Right ventricle myocardium inferior (tissue), 1 donor: ENCODE measurements around the gene NHERF2. TPM values are rescaled to one million over a fixed set of nuclear protein-coding genes. Genes with fewer than 3 reads are reported as not detected.

ENCODE experiments used
- ATAC-seq: fragments of 200-7000 bp; cut with Tn5 transposase; one replicate; pipeline ENCODE4 v1.9.1; 2020; ENCODE audit warnings: mild to moderate bottlenecking, moderate library complexity
- DNase-seq: peaks from one replicate; pipeline ENCODE4 v3.0.0; 2021; ENCODE audit errors: missing footprints
- intact Hi-C: fragments of 100-400 bp; cut with DNase I; formaldehyde crosslinking; loops from one replicate; pipeline ENCODE4 v1.11.0; 2022
- total RNA-seq: library from RNA; stranded (reverse); fragmentation: NEBNext Ultra II Directional; extraction: Animal tissue kit (Norgen Biotek cat#: 25700); gene quantifications from one replicate; pipeline ENCODE4 v1.2.1, GENCODE V29; 2021
- donor health status: DM: no; HTN: yes; CAD: no; lungs with severe emphysema.

Gene NHERF2
- total RNA-seq, 1 donor from 2014 or later: 292 TPM

DNA sequence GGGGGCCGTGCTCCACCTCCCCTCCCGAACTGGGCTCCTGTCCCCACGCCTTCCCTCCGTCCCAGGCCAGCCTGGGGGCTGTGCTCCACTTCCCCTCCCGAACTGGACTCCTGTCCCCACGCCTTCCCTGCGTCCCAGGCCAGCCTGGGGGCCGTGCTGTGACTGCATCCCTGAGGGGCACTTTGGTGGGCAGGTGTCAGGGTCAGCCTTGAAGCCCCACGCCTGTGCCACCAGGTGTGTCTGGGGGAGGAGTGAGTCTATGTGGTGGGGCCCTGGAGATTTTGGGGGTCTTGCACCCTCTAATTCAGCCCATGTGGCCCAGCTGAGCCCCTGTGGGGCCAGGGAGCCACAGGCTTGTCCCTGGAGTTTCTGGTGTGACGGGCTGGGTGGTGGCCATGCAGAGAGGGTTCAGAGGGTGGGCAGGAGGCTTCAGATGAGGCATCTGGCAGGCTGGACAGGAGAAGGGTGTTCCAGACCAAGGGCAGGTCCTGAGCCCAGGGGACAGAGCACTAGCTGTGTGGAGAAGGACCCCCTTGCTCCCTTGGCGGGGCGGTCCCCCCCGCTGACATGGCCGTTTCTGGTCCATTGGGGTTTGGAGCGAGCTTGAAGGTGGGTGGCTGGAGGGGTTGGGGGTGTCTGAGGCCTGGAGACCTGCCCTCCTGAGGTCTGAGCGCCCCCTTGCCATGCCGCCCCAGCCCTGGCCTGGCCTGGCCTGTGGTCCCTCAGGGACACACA is 8.2 kb downstream of the NHERF2 start:
- intact Hi-C loops: no loop called here
- ATAC-seq (no peak), DNase-seq (no peak)

DNA sequence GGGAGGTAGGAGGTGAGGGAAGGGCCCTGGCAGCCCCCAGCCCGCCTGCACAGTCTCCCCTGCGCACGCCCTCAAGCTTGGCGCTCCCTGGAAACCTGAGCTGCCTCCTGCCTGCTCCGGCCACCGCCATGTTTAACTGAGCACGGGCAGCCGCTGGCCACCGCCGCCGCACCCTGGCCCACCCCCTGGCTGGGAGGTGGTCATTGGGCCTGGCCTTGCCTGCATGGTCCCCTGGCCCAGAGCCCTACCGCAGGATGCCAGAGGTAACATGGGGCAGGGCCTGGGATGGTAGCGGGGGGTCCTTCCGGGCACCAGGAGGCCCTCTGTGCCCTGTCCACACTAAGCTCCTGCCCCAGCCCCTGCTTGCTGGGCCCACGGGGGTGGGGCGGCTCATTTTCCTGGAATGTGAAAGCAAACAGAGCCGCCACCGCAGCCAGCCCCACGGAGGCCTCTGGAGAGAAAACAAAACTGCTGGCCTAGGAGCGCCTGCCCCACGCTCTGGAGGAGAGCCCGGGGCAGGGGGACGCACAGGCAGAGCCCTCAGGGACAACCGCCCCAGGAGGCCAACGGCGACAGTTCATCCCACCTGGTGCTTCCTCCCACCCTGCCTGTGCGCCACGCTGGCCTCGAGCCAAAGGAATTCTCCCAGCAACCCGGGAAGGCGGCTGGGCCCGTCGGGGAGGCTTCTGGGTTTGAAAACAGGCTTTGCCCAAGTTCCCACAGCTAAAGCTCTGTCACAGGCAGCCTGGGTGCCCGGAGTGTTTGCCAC is 8.9 kb downstream of the NHERF2 start:
- DNase-seq (peak; percentile 84), ATAC-seq (peak; percentile 9)
- intact Hi-C loops: no loop called here

DNA sequence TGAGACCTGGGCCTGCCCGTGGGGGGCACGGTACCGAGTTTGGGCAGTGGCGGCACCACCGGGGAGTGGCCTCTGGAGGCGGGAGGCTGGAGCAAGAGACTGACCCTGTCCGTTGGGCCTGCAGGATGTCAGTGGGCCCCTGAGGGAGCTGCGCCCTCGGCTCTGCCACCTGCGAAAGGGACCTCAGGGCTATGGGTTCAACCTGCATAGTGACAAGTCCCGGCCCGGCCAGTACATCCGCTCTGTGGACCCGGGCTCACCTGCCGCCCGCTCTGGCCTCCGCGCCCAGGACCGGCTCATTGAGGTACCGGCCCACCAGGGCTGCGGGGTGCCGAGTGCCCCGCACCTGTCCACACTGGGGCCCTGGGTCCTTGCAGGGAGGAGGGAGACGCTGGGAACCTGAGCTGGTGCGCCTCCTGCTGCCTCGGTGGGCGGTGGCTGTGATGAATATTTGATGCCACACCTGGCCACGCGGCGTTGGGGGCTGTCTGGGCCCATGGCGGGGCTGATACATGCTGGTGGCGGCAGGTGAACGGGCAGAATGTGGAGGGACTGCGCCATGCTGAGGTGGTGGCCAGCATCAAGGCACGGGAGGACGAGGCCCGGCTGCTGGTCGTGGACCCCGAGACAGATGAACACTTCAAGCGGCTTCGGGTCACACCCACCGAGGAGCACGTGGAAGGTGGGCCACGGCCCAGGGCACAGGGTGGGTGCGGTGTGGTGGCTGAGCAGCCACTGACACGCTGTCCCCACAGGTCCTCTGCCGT is 9.7 kb downstream of the NHERF2 start:
- DNase-seq: no peak
- ATAC-seq: no peak
- intact Hi-C loops: no loop called here

DNA sequence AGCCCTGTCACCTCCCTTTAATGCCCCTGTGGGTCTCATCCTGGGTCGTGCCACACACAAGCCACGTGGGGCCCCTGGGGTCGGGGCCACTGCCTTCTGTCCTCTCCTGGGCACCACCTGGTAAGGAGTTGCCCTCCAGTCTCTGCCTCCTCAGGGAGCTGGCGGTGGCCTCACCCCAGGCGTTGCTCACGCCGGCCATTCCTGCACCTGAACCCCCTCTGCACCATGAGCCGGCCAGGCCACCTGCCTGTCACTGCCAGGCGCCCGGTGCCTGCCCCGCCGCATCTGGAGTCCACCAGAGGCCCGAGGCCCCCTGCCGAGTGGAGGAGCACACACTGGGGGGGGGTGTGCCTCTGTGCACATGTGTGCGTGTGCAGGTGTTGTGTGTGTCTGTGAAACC is 10.4 kb downstream of the NHERF2 start:
- intact Hi-C loops: no loop called here
- no peak for ATAC-seq
- no peak for DNase-seq

DNA sequence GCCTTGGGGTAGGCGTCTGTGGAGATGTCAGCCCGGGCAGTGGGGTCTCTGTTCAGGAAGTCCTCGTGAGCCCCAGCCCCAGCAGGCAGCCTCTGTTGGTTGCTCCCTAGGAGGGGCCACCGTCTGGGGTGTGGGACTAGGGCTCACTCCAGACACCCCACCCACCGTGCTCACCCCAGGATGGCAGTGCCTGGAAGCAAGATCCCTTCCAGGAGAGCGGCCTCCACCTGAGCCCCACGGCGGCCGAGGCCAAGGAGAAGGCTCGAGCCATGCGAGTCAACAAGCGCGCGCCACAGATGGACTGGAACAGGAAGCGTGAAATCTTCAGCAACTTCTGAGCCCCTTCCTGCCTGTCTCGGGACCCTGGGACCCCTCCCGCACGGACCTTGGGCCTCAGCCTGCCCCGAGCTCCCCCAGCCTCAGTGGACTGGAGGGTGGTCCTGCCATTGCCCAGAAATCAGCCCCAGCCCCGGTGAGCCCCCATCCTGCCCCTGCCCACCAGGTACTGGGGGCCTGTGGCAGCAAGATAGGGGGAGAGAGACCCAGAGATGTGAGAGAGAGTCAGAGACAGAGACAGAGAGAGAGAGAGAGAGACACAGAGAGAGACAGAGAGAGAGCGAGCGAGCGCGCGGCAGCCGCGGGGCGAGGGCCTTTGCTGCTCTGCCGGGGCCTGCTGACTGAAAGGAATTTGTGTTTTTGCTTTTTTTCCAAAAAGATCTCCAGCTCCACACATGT is 11.1 kb downstream of the NHERF2 start:
- DNase-seq (no peak), ATAC-seq (no peak)
- intact Hi-C loops: no loop called here

DNA sequence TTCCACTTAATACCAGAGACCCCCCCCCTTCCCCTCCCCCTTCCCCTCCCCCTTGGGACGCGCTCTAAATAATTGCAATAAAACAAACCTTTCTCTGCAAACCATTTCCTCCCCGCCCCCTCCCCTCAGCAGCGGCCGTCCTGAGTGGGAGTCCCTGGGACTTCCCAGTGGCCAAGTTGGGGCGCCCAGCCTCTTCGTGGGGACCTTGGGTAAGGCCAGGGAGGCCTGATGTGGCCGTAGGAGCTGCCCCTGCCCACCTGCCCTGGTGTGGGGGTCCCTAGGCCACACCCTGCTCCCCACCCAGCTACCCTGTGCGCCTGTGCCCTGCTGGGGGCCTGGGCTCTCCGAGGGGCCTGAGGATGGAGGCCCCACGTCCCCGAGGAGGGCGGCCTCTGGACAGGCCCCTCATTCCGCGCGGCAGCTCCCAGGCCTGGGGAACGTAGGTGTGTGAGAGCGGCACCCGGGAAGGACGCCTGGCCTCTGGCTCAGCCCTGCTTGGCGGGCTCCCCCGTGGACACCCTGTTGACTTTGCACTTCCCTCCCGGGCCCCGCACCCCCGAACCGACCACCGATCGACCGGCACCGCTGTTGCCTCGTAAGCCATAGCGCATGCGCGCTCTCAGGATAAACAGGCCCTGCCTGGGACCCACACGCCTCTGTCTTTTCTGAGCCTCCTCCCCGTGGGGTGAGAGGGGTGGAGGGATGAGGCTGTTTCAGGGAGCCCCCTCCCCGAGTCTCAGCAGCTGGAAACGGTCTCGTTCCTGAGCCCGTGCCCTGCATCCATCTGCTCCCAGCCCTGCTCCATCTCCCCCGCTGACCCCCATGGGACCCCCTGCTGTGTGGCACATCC is 11.9 kb downstream of the NHERF2 start:
- intact Hi-C loops: no loop called here
- ATAC-seq (peak; percentile 27), DNase-seq (peak; percentile 81)

DNA sequence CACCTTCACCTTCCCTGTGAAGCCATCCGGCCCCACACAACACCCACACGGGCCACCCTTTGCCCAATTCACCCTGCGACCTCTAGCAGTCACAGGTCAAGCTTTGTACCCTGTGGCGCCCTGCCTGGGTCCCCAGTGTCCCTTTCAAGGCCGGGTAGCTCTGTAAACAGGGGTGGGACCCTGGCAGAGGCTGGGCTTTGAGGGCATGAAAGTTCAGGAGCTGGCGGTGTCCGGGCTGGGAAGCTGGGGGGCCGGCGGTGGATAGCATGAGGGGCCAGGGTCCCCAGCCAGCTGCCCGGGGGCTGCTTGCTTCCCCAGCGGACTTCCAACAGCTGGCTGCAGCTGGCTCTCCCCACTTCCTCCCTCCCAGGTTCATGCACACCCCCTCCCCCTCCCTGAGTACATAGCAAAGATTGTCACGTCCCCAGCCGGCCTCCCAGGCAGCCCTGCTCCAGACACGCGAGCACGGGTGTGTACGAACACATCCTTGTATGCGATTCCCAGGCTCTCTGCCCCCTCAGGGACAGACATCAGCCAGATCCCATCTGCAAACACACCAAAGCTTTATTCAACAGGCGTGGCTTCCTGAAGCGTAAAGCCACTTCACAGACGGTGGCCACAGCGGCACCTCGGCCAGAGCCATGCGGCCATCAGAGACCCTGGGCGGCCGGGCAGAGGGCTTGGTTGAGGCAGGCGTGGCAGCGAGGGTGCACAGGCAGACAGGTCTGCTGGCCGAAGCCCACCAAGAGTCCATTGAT is 12.8 kb downstream of the NHERF2 start:
- peak; percentile 93 for DNase-seq

DNA sequence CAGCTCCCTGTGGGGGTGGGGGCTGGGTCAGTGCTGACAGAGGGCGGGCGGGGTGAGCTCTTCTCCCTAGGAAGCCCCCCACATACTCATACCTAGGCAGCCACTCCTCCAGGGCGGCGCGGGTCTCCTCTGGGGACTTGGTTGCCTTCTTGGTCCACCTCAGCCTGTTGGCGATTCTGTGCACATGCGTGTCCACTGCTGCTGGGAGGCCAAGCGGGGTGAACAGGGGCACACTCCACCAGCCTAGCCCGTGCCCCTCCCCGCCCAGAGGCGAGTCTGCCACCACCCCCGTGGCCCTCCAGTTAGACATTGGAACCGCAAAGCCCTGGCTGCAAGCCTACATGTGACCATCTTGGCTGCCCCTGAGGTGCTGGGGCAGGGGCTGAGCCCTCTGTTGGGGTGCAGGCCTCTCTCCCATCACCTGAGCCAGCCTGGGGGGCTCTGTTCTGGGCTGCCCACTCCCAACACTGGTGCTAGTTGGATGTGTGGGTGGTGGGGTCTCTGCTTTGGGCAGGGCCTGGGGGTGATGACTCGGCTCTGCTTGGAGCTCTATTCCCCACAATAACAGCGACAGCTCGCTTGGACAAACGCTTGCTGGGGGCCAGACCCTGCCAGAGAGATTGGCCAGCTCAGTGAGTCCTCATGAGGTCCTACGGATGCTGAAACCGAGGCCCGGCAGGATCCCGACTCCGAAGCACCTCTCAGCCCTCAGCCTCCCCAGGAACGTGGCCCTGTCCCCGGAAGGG is 13.5 kb downstream of the NHERF2 start:
- DNase-seq (no peak), ATAC-seq (no peak)
- intact Hi-C loops: no loop called here

More for the DNA sequence above, 12.8 kb downstream of the NHERF2 start:
- intact Hi-C loops: no loop called here
- ATAC-seq: peak; percentile 71

DNA sequence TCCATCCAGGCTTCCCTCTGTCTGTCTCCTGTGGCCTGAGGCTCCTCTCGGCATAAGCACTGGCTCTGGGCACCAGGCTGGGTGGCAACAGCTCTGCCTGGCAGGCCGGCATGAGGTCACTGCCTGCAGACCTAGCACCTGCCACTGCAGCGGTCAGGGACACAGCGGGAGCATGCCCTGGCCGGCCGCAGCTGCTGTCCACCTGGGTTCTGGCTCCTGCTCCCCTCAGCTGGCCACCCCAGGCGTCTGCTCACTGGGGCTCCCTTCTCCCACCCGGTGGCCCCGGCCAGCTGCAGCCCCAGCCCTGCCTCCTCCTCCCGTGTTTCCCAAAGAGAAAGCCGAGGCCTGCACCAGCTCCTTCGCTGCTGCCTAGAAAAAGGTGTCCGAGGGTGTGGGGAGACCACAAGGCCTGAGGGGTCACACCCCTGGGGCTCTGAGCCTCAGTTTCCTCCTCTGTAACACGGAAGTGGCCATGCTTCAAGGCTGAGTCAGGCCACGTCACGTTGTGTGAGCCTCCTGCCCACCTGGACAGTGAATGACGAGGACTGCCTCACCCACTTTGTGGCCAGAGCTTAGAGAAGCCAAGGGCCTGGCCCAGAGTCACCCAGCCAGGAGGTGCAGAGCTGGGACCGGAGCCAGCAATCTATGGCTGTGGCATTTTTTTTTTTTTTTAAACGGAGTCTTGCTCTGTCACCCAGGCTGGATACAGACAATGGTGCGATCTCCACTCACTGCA is 14.3 kb downstream of the NHERF2 start:
- ATAC-seq (no peak), DNase-seq (no peak)
- intact Hi-C loops: no loop called here

DNA sequence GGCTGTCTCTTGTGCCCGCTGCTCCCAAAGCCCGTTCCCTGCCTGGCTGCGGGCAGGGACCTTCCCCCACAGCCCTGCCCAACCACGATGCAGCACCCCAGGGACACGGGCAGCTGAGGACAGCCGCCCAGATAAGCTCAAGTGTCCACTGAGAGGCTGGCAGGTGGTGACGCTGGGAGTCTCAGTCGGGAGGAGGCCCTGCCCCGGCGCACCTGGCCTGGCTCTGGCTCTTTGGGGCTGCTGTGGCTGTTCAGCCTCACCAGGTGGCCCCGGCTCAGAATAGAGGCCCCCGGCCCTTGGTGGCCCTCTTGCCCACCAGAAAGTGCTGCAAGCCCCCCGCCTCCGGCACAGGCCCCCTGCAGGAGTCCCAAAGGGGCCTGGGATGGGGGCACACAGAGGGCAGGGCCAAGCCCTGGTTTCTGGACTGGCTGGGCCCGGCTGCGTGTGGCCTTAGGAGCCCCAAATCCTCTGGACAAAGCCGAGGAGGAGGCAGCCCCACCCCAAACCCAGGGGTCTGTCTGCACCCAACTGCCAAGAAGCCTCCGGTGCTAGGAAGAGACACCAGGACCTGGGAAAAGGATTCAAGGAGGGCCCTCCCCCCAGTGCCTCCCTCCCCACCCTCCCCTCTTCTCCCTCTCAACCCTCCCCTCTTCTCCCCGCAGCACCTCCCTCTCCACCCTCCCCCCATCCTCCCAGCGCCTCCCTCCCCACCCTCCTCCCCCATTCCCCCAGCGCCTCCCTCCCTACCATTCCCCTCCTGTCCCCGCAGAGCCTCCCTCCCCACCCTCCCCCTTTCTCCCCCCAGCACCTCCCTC is 15.7 kb downstream of the NHERF2 start:
- intact Hi-C loops: no loop called here
- DNase-seq (peak; percentile 82), ATAC-seq (peak; percentile 58)

DNA sequence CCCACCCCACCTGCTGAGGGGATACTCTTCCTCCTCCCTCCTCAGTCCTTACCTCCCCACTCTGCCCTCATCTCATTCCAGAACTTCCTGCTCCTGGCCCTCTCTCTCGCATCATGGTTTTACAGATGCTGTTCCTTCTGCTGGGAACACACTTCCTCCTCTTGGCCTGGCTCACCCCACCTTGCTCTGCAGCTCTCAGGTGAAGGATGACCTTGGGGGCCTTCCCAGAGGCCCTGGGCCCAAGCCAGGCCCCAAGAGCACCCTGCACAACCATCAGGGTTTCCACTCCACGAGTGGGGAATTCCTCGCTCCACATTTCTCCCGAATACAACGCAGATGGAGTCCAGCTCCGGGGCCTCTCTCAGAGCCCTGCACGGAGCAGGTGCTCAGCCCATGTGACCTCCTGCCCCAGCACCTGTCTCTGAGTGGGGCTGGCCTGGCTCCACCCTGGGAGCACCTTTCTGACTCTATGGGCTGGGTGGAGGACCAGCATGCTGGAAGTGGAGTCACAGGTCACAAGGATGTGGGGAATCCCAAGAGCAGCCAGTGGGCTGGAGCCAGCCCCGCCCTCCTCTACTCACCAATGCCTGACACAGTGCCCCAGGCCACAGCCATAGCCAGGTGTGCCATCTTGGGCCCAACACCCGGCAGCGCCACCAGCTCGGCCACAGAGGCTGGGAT is 16.4 kb downstream of the NHERF2 start:
- no peak for DNase-seq
- intact Hi-C loops: no loop called here
- ATAC-seq: no peak

DNA sequence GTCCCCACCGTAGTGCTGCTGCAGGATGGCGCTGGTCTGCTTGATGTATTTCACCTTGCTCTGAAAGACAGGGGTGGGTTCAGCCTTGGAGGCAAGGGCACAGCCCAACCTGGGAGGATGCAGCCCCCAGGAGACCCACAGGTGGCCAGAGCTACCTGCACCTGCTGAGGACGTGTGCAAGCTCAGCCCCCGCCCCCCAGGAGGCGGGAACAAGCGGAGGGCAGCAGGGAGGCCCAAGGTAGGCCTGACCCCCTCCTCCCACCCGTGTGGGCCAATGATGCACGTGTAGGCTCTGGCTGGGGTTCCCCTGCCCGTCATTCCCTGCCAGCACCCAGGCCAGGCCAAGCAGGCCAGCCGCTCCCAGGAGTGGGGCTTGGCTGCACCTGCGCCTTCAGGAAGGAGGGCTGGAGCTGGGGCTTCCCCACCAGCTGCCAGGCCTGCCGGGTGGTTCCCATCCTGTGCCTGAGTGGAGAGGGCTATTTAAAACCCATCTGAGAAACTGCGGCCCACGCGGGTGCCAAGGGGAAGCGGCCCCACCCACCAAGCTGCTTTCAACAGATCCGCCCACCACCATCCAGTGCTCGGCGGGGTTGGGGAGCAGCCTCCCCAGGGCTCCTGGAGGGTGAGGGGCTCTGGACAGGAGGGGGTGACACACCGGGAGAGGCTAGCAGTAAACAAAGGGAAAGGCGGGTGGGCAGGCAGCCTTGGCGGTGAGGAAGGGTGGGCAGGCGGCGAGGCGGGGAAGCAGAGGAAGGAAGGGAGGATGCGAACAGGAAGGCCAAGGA is 17.2 kb downstream of the NHERF2 start:
- ATAC-seq (no peak), DNase-seq (peak; percentile 85)
- intact Hi-C loops: no loop called here

DNA sequence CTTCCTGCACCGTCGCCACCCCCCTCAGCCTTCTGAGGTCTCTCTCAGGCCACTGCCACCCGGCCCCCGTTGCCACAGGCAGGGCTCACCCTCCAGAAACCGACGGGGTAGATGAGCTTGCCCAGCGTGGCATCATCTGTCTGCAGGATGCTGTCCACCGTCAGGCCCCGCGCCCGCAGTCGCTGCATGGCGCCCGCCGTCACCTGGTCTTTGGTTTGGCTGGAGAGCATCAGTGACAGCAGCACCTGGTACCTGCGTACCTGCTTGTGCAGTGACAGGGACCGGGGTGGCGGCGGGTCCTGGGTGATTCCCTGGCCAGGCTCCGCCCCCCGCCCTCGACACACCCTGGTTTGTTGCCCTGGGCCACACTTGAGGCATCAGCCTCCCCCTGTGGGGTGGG is 17.8 kb downstream of the NHERF2 start:
- DNase-seq (no peak), ATAC-seq (no peak)
- intact Hi-C loops: no loop called here
